HPDE6-E6E7 (cell line): Measurements from ENCODE around the gene MYRIP.
"Not testable (repeated sequence)": the region's sequence is repeated elsewhere in the genome, so short reads cannot be mapped to it uniquely, and the experiment has no call there.

ENCODE experiments used
- DNase-seq: peaks from one replicate; pipeline ENCODE4 v3.0.0; 2011; ENCODE audit warnings: missing footprints; ENCODE audit errors: extremely low spot score

The MYRIP gene

DNA sequence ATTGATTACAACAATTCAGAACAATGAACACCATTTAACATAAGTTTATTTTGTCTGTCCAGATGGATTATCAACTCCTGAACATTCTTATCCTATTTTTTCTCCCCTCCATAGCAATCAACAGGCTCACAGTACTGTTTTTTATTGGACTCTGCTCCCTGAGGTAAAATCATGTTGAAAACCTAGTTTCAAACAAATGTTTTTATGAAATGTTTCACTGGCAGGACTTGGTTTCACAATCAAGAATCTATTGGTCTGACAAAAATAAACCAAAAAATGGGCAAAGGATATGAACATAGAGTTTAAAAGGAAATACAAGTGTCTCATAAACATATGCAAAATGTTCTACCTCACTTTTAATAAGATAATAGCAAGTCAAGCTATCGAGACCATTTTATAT lies 2.6 kb upstream of the MYRIP start:
- no peak for DNase-seq

GRCh38 chr3:39808467-39809180 lies 785 bp upstream of the MYRIP start:
- no peak for DNase-seq

DNA sequence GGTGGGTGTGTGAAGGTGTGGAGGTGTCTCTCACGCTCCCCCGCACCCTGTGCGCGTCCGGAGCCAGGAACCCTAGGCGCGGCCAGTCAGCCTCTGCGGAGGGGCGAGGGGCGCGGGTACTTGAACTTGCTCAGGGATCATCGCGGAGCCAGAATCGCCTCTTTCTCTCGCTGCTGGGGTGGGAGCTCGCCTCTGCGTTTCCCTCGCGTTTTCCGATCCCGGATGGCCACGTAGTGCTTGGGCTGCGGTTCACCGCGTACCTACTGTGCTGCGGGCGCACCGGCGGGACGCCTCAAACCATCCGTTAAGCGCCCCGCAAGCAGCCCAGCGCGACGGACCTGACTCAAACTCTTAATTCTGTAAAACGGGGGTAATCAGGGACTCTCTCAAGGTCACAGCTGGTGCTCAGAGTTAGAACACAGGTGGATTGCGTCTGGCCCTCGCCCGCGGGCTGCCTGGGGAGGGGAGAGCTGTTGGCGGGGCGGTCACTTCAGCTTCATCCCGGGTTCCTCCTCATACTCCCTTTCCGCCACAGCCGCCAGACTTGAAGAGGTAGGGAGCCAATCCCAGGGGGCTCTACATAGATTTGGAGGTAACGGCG lies 686 bp downstream of the MYRIP start:
- DNase-seq, result no peak

- DNase-seq, result no peak
Observed at GRCh38 chr3:39810647-39811161, 1.3 kb downstream of the MYRIP start.

GRCh38 chr3:39811561-39811960 lies 2.2 kb downstream of the MYRIP start:
- DNase-seq, result no peak

GRCh38 chr3:39812537-39812936 lies 3.1 kb downstream of the MYRIP start:
- no peak for DNase-seq

DNA sequence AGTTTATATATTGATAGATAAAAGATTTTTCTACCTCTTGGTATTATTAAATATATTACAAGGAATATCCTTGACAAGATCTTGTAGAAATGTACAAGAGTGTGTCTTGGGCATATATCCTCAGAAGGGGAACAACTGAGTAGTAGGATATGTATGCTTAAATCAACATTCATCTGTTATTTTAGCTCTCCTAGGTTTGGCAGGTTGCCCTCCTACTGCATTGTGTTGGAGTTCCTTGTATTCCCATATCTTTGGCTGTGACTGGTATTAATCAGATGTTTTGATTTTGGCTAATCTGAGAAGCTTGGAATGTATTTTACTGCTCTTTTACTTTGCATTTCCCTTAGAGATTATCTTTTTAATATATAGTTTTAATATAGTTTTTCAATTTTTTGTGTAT lies 4.6 kb downstream of the MYRIP start:
- no peak for DNase-seq

DNA sequence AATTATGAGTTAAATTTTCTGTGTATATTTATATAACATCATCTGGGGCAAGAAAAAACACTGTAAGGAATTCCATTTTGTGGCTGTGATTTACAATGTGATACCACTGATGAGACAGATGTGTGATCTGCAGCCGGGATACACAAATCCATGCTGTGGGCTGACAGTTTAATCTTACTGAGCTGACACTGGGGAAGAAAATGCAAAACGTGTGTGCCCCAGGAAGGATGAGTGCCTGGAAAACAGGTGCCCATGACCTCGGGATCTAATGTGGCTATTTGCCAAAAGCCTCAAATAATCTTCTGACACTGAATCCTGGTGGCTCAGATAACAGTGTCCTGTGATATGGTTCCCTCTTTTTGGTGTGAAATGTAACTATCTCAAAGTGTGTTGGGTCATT lies 10.5 kb downstream of the MYRIP start:
- no peak for DNase-seq

DNA sequence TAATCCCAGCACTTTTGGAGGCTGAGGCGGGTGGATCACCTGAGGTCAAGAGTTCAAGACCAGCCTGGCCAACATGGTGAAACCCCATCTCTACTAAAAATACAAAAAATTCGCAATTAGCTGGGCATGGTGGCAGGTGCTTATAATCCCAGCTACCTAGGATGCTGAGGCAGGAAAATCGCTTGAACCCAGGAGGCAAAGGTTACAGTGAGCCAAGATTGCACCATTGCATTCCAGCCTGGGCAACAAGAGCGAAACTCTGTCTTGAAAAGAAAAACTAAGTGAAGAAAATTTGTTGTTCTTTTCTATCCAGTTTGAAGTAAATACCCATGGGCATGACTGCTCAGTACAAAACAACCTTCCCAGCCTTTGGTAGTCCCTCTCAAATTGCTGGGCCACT lies 24.4 kb downstream of the MYRIP start:
- DNase-seq, result not testable (repeated sequence)

DNA sequence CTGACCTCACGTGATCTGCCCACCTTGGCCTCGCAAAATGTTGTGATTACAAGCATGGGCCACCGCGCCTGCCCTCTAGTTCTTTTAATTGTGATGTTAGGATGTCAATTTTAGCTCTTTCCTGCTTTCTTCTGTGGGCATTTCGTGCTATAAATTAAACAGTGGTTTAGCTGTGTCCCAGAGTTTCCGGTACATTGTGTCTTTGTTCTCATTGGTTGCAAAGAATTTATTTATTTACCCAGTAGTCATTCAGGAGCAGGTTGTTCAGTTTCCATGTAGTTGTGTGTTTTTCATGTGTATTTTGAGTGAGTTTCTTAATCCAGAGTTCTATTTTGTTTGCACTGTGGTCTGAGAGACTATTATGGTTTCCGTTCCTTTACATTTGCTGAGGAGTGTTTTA lies 30.1 kb downstream of the MYRIP start:
- no peak for DNase-seq

DNA sequence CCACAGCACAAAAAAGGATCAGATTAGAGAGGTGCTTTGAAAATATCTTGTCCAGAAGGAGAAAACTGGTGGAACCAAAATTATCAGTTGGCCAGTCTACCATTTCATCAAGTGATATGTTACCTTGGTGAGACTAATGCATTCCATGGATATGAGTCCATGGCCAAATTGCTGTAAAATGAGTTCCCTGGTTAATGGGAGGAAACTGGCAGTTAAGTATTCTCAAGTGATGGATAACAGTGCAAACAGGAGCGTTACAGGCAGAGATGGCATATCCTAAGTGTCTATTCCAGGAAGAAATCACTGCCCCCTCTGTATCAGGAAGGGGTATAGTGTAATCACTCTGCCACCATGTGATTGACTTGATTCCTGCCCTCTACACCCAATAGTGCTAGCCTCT lies 34.0 kb downstream of the MYRIP start:
- no peak for DNase-seq

GRCh38 chr3:39848365-39848764 lies 39.0 kb downstream of the MYRIP start:
- DNase-seq, result no peak

DNA sequence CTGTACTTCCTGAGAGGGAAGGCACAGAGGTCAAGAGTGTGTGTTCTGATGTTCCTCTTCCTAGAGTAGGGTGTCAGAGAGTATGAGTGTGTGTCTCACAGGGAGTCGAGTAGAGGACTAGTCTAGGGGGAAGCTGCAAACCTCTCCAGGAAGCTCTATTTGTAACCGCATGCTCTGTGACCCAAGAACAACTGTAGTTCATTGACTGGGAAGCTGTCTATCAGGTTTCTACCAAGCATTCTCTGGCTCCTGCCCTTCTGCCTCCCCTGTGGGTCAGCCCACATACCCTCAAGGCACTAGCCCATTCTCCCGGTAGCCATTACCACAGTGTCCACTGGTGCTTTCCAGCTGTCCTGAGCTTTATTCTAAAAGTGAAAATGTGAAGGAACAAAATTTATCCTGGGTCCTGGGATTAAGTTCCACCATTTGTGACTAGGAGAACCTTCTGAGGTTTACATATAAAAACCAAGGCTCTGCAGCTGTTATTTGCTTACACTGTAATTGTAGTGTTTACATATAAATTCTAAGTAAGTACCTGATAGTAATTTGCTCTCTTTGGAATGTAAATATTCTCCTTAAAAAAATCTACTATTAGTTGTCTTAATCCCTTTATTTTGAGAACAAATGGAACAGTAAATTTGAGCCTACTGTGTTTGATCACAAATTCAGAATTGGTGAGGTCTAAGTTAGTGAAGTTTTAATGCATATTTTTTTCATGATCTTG lies 40.7 kb downstream of the MYRIP start:
- no peak for DNase-seq

GRCh38 chr3:39850716-39851032 lies 41.3 kb downstream of the MYRIP start:
- no peak for DNase-seq

- DNase-seq, result no peak
Observed at GRCh38 chr3:39855517-39855916, 46.1 kb downstream of the MYRIP start.

GRCh38 chr3:39869890-39870289 lies 60.5 kb downstream of the MYRIP start:
- DNase-seq, result no peak

DNA sequence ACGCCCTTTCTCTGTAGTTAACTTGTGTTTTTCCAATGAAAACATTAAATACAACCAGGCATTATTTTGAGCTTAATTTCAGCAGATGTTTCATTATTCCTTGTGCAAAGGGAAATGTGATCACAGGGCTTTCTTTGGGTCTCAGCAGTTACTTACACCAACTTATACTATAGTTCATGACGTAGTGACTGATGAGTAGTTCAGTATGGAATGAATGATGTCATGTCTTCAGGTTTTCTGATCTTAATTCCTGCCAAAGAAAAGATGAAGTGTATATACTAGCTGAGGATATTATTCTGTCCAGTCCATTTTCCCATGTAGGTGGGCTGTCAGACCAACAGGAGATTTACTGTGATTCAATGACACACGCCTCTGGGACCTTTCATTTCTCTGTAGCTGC lies 61.3 kb downstream of the MYRIP start:
- no peak for DNase-seq

GRCh38 chr3:39879581-39879980 lies 70.2 kb downstream of the MYRIP start:
- no peak for DNase-seq

GRCh38 chr3:39882111-39882510 lies 72.7 kb downstream of the MYRIP start:
- DNase-seq, result no peak

DNA sequence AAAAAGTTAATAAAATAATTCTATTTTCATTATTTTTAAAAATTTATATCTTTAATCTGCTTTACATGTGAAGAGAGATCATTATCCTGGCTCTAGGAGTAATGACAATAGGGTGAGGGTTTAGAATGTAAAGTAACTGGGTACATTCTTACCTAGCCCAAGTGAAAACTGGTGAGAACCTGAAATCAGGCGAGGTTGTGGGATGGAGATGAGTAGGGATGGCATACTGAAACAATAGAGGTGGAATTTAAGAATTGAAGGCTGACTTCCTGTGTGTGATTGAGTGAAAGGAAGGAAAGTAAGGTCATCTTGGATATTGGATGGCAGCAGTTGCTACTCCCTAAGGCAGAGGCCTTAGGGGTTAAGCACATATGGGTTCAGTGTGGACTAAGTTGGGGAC lies 82.7 kb downstream of the MYRIP start:
- DNase-seq, result no peak

DNA sequence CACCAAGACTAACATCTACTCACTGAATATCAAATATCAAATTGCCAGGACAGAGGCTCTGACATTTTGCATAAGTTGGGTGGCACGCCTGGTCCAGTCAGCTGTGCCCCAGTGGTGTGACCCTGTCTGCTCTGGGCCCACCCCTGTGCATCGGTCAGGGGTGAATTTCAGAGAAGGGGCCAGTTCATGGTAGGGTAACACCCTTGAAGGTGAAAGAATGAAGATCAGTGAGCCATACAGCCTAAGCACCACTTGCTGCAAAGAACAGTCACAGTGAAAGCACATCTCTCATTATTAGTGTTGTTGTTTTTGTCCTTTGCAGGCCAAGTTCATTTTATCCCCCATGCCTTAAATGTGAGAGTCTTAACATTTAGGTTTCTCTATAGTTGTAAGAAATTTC lies 86.8 kb downstream of the MYRIP start:
- DNase-seq, result no peak

DNA sequence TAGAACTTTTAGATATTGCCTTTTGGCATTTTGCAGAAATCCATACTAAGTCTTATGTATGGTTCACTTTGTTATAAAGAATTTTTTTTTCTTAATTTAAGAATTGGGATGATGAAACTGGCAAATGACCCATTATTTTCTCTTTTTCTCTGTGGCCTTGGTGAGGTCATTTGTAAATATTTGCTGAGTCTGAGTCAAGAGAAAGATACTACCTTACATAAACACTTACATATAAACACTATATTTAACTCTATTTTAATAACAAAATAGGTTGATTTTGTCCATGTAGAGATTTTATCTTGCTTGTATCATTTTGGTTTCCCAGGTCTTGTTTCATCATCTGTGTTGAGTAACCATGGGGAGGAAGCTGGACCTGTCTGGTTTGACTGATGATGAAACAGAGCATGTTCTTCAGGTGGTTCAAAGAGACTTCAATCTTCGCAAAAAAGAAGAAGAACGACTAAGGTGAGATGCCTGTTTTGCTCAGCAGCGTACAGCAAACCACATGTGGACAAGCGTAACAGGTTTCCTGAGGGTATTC lies 91.1 kb downstream of the MYRIP start:
- no peak for DNase-seq

GRCh38 chr3:39903253-39903652 lies 93.8 kb downstream of the MYRIP start:
- DNase-seq, result no peak
